Measurements from ENCODE around the gene TCL1A. TPM values are rescaled to one million over a fixed set of nuclear protein-coding genes. Genes with fewer than 3 reads are reported as not detected.
"Not testable (repeated sequence)": the region's sequence is repeated elsewhere in the genome, so short reads cannot be mapped to it uniquely, and the experiment has no call there.

The TCL1A gene
- total RNA-seq, 1 donor from 2014 or later, result not detected

DNA sequence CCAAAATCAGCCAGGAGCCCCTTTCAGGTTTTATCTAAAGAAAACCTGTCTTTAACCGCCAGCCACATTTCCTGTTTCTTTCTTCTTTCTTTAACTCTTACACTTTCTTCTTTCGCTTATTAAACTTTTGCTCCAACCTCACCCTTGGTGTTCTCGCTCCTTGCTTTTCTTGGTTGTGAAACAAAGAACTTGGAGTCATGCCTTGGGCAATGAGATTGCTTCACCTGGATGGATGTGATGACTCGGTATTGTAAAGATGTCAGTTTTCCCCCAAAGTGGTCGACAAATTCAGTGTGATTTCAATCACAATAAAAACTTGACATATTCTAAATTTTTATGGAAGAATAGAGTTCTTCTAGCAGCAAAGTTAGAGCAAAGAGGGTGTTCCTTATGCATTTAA is 16.2 kb upstream of the TCL1A start:
- no peaks in the 10 kb centered on the region for H3K36me3 Mint-ChIP-seq (ENCODE audit: low read depth)
- H3K4me3 Mint-ChIP-seq, result no peak overlapping the region
- TF ChIP-seq, protein P1, sequence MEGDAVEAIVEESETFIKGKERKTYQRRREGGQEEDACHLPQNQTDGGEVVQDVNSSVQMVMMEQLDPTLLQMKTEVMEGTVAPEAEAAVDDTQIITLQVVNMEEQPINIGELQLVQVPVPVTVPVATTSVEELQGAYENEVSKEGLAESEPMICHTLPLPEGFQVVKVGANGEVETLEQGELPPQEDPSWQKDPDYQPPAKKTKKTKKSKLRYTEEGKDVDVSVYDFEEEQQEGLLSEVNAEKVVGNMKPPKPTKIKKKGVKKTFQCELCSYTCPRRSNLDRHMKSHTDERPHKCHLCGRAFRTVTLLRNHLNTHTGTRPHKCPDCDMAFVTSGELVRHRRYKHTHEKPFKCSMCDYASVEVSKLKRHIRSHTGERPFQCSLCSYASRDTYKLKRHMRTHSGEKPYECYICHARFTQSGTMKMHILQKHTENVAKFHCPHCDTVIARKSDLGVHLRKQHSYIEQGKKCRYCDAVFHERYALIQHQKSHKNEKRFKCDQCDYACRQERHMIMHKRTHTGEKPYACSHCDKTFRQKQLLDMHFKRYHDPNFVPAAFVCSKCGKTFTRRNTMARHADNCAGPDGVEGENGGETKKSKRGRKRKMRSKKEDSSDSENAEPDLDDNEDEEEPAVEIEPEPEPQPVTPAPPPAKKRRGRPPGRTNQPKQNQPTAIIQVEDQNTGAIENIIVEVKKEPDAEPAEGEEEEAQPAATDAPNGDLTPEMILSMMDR (conservative IDR thresholded peaks at IDR 0.05), result no peak
- DNase-seq (ENCODE audit: low read depth, low spot score), result no peak
- peaks cover 39% of the 10 kb centered on the region for H3K27me3 Mint-ChIP-seq (ENCODE audit: low read depth)
- H3K27ac Mint-ChIP-seq (ENCODE audit: unreplicated experiment), result no peak overlapping the region
- H3K9me3 Mint-ChIP-seq, result no peaks in the 10 kb centered on the region
- no peaks in the 10 kb centered on the region for H3K4me1 Mint-ChIP-seq

GRCh38 chr14:95729402-95730028 is 15.6 kb upstream of the TCL1A start:
- not testable (repeated sequence) for H3K4me1 Mint-ChIP-seq; H3K9me3 Mint-ChIP-seq; H3K27ac Mint-ChIP-seq (ENCODE audit: unreplicated experiment); H3K36me3 Mint-ChIP-seq (ENCODE audit: low read depth); DNase-seq (ENCODE audit: low read depth, low spot score); H3K4me3 Mint-ChIP-seq
- peaks cover 35% of the 10 kb centered on the region for H3K27me3 Mint-ChIP-seq (ENCODE audit: low read depth)

- H3K4me1 Mint-ChIP-seq, result no peaks in the 10 kb centered on the region
- H3K9me3 Mint-ChIP-seq, result no peaks in the 10 kb centered on the region
- no peak for DNase-seq (ENCODE audit: low read depth, low spot score)
These were observed 13.3 kb upstream of the TCL1A start for GRCh38 chr14:95727056-95727700.

DNA sequence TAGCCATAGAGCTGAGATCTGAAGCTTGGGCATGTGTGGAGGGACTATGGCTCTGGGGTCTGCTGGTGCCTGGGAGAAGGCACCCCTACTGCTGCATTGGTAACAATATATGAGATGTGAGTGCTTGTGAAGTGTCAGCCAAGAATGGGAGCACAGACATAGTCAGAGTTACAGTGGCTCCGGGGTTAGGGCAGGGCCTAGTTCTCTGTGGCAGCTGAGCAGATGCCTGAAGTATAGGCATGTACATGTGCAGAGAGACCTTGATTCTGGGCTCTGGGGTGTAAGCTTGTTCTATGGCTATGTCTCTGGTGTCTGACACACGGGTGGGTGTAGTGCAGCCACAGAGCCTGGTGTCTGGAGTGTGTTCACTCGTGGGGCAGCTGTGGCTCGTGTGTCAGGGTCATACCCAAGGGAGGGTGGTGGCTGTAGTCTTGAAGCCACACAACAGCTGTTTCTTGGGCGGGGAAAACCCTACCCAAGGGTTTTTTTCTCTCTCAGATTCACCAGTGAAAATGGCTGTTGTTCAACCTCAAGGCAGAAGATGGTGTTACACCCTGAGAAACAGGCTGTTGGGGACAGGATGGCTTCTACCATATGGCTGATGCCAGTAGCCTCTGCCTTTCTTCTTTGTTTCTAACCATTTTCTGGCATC is 11.9 kb upstream of the TCL1A start:
- no peak for DNase-seq (ENCODE audit: low read depth, low spot score)
- no peak overlapping the region for H3K27ac Mint-ChIP-seq (ENCODE audit: unreplicated experiment)

More at GRCh38 chr14:95727056-95727700, 13.3 kb upstream of the TCL1A start:
- Mint-ChIP-seq H3K27me3 (ENCODE audit: low read depth) (peaks cover 23% of the 10 kb centered on the region), H3K36me3 (ENCODE audit: low read depth) (no peaks in the 10 kb centered on the region), H3K4me3 (no peak overlapping the region), H3K27ac (ENCODE audit: unreplicated experiment) (no peak overlapping the region)
- TF ChIP-seq, protein P1 (conservative IDR thresholded peaks at IDR 0.05), result no peak

DNA sequence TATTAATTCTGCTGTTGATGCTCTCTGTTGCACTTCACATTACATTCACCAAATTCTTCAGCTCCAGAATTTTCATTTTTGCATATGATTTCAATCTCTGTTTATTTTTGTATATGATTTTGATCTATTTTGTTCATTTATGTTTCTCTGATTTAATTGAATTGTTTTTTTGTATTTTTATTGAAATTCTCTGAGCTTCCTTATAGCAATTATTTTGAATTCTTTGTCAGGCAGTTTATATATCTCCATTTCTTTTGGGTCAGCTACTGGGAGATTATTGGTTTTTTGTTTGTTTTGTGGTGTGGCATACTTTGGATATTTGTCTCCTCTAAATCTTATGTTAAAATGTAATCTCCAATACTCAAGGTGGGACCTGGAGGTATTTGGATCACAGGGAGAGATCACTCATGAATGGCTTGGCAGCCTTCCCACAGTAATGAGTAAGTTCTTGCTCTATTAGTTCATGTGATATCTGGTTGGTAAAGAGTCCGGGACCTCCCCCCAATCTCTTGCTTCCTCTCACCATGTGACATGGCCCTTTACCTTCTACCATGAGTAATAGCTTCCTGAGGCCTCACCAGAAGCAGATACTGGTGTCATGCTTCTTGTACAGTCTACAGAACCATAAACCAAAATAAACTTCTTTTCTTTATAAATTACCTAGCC is 8.7 kb upstream of the TCL1A start:
- no peaks in the 10 kb centered on the region for H3K36me3 Mint-ChIP-seq (ENCODE audit: low read depth)
- DNase-seq (ENCODE audit: low read depth, low spot score), result no peak
- no peaks in the 10 kb centered on the region for H3K4me1 Mint-ChIP-seq
- TF ChIP-seq, protein P1 (conservative IDR thresholded peaks at IDR 0.05), result no peak
- H3K4me3 Mint-ChIP-seq, result no peak overlapping the region
- no peak overlapping the region for H3K27ac Mint-ChIP-seq (ENCODE audit: unreplicated experiment)
- peaks cover 15% of the 10 kb centered on the region for H3K27me3 Mint-ChIP-seq (ENCODE audit: low read depth)
- peaks cover 3% of the 10 kb centered on the region for H3K9me3 Mint-ChIP-seq

More for the DNA sequence above, 11.9 kb upstream of the TCL1A start:
- Mint-ChIP-seq H3K4me3 (no peak overlapping the region), H3K27me3 (ENCODE audit: low read depth) (peaks cover 15% of the 10 kb centered on the region), H3K36me3 (ENCODE audit: low read depth) (no peaks in the 10 kb centered on the region), H3K9me3 (peaks cover 3% of the 10 kb centered on the region), H3K4me1 (no peaks in the 10 kb centered on the region)
- TF ChIP-seq, protein P1 (conservative IDR thresholded peaks at IDR 0.05), result no peak
